GM18526 (cell line): ENCODE data around the gene ADGRB2.

ENCODE experiments used
- POLR2A ChIP-seq: IDR thresholded peaks from 3 replicates; pipeline ENCODE4 v1.6.1; 2011; ENCODE audit not compliant: insufficient read length; ENCODE audit errors: extremely low read depth

The ADGRB2 gene

GRCh38 chr1:31788825-31789256 lies 24.7 kb upstream of the ADGRB2 start:
- no peak for TF ChIP-seq POLR2A

DNA sequence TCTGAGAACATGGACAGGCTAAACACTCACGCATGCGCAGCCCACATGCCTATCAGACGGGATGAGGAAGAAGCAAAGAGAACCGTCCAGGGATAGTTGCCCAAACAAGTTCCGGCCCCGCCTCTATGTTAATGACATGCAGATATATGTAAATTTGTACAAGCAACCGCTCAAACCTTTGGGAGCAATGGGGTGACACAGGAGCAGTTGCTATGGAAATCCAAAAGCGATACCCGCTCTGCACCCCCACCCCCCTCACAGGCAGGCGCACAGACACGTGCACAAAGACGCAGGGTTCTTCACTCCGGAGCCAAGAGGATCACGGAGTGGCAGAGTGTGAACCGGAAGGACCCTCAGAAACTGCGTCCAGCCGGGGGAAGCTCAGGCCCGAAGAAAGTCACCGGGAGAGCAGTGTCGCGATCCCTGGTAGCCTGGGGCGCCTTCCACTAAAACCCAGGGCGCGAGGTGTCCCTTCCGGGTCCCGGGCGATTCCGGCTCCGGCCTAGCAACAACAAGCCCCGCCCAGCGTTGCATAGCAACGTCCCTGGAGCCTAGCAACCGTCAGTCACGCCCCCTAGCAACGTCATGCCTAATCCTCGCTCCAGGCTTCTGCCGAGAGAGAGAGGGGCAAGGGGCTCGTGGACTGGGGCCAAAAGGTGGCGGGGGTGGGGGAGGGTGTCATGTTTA lies 24.1 kb upstream of the ADGRB2 start:
- TF ChIP-seq POLR2A, result peak; percentile 68

DNA sequence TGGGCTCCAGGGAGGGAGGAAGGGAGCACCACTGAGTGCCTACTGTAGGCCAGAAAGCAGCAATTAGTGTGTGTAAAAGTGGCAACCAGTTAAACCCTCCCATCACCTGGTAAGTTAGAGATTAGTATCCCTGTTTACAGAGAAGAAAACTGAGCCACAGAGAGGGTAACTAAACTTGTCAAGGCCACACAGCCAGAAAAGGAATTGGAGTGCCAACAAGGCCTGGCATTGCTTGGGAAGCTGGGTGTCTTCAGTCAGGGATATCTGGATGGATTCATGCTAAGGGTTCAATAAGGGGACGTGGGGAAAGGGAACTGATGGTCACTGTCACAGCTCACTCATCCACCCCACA lies 23.6 kb upstream of the ADGRB2 start:
- no peak for TF ChIP-seq POLR2A

- TF ChIP-seq POLR2A, result no peak
These were observed 23.1 kb upstream of the ADGRB2 start for GRCh38 chr1:31787261-31787660.

DNA sequence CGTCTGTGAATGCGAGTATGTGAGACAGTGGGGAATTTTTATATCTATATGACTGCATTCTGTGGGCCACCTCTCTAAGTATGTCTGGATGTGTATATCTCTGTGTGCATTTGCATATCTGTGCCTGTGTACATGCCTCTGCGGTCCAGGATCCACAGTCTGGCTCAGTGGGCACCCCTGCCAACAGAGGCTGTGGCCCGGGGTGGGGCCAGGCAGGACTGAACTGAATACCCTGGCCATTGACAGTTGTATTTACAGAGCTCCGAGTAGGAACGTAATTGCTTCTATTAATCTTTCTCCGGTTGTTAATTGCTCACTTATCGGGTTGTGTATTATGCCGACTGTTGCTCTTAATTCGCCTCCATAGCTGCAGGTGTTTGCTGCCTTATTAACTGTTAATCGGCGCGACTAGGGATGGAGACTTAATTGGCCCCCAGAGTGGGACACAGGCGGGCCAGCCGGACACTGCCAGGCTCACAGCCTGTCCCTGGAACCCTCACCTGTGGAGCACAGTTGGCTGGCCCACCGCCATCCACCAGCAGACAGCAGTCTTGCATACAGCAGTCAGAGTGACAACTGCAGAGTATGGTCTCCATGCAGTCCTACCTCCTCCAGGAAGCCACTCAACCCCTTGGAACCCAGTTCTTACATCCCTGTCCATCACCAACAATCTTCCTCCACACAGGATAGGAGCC lies 22.4 kb upstream of the ADGRB2 start:
- no peak for TF ChIP-seq POLR2A

DNA sequence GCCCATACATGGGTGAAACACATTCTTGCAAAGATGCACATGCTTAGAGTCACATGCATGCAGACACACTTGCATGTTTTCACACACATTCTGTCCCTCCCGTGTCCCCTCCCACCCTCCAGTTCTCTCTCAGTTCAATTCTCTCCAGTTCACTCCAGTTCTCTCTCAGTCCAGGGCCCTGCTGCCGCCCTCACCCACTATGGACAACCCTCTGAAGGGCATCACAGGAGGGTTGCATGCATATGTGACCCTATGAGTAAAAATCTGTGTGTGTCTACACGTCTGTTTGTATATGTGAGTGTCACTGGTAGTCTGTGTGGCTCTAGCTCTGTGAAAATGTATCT lies 21.8 kb upstream of the ADGRB2 start:
- no peak for TF ChIP-seq POLR2A

DNA sequence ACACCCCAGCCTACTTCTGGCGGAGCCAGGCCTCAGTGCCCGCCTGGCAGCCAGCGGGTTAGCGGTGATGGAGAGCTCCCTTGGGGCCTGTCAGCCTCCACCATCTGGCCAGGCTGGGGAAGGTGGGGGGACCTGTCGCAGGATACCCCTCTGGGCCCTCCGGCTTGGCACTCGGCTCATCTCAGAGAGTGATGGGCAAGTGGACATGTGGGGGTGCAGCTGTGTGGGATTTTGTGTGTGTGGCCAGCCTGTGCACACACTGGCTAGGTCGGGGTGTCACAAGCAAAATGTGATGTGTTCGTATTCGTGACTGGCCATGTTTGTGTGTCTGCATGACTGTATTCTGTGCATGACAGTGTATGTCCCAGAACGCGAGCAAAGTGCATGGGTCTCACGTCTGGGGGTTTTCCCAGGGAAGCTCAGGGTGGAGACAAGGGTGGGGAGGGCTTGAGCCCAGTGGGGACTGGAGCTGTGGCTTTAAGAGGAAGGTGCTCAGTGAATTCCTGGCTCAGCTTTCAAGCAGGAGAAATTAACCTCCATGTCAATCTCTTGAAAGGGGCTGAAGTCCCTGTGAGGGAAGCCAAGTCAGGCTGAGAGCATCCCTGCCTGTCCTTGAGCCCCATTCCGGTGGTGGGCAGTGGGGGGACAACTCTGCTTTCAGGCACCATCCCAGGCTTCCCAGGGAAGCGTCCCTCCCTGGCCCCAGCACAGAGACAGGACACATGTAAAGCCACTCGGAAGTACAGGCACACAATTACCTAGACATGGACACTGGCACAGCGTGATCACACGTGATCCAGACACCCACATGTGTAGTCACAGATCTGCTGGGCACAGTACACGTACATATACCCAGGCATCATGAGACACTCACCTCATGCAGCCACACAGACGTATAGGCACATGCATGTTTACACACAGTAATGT lies 21.1 kb upstream of the ADGRB2 start:
- no peak for TF ChIP-seq POLR2A

DNA sequence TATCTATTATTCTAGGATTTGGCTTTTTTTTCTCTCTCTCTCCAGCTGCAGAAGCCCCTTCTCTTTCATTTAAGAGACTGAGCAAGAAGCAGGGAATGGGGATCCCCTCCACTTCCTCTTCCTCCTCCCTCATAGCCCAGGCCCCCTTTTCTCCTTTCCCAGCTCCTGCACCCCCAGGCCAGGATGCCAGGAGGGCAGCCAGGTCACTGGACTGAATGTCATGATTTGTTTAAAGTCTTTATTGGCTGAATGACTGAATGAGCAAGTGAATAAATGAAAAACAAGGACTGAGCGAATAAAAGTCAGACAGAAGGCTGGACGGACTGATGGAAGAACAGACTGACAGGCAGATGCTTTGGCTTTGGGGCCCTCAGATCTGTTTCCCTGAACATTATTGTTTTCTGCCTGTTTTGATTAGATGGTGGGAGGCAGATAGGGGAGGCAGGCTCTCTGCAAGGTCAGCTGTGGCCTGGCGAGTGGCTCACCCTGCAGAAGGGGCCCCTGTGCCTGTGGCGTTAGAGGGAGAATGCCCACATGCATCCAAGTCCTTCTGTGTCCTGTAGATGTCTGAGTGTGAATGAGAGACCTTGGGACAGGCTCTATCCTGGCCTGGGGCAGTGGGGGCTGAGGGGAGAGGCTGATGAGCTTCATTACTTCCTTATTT lies 20.3 kb upstream of the ADGRB2 start:
- TF ChIP-seq POLR2A, result no peak

DNA sequence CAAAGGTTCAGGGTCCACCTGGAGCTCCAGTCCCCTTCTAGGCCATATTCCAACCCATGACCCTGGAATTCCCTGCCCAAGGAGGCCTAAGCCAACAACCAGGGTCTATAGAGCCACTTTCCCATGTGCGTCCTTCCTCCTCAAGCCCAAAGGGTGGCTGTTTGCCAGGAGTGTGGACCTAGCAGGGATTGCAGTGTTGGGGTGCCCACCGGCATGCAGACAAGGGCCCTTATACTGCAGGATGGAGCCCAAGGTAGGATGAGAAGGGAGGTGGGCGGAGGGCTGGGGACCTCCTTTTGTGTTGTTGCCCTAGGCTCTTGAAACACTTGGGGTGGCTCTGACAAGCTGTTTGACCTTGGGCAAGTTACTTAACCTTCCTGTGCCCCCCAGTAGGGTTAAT lies 19.7 kb upstream of the ADGRB2 start:
- no peak for TF ChIP-seq POLR2A

- no peak for TF ChIP-seq POLR2A
These were observed 18.6 kb upstream of the ADGRB2 start for GRCh38 chr1:31782421-31783410.

DNA sequence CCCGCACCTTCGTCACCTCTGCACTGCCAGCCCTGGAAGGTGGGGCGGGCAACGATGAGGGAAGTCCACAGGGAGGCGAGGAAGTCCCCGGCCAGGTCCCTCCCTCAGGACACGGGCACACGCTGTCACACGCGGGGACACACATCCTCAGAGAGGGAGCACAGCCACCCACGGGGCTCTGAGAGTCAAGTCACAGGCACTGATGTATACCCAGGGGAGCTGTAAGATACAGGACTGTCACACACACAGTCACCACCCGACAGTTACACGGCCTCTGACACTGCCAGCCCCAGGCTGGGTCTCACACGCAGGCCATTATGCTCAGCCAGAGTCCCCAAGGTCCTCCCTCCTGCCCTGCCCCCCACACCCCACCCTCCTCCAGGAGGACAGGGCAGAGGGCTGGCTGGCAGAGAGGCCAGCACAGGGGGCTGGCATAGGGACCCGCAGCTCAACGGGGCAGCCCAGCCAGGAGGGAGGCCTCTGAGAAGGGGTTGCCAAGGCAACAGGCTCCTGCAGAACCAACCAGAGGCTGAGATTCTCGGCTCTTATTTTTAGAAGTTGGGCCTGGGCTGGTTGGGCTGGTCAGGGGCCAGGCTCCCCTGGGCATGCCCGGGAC lies 17.7 kb upstream of the ADGRB2 start:
- no peak for TF ChIP-seq POLR2A

- no peak for TF ChIP-seq POLR2A
These were observed 17.1 kb upstream of the ADGRB2 start for GRCh38 chr1:31781138-31781755.

DNA sequence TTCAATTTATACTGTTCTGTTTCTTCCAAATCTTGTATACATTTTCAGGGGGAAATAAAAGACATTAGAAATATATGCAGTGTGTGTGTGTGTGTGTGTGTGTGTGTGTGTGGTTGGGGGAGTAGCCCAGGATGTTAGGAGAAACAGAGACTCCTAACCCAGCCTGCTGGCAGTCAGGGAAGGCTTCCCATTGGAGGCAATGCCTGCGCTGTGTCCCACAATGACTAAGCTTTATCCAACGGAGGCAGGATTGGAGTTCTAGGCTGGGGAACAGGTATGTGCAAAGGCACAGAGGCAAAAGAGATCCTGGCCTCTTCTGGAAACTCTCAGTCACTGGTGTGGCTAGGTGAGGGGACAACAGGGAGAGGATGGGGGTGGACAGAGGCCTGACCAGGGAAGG lies 16.5 kb upstream of the ADGRB2 start:
- TF ChIP-seq POLR2A, result no peak
